Kidney (tissue), 14 donors: ENCODE measurements around the gene SLC25A39. TPM values are rescaled to one million over a fixed set of nuclear protein-coding genes. Genes with fewer than 3 reads are reported as not detected.

ENCODE experiments used
- DNase-seq, 5 donors: peaks; one replicate each; pipeline ENCODE4 v3.0.0-alpha.2; 2013 to 2020
- FAIRE-seq: peaks from 2 replicates; lab custom pipeline; 2012; peaks lifted over from hg19 to GRCh38; lab: Jason Lieb, UNC
- H3K27ac ChIP-seq, 2 donors: one replicate each; pipeline ENCODE4 v1.7.0; 2013; ENCODE audit warnings: low read depth in 2 of 2, low read length in 2 of 2, inconsistent platforms in 1 of 2
- H3K27me3 ChIP-seq: one replicate; pipeline ENCODE4 v1.7.1; 2013; ENCODE audit warnings: low read length, inconsistent platforms; ENCODE audit not compliant: control insufficient read depth, insufficient read depth
- H3K36me3 ChIP-seq, 3 donors: one replicate each; pipeline versions ENCODE4 v1.7.0 to v1.7.1; 2013; ENCODE audit warnings: low read length in 3 of 3, control low read depth in 1 of 3, inconsistent platforms in 1 of 3; ENCODE audit not compliant: insufficient read depth in 3 of 3, control insufficient read depth in 2 of 3
- H3K4me1 ChIP-seq, 3 donors: one replicate each; pipeline versions ENCODE4 v1.7.0 to v1.7.1; 2013; ENCODE audit warnings: low read length in 3 of 3, inconsistent platforms in 1 of 3, low read depth in 1 of 3; ENCODE audit not compliant: control insufficient read depth in 2 of 3, insufficient read depth in 2 of 3
- H3K4me3 ChIP-seq, 3 donors: one replicate each; pipeline versions ENCODE4 v1.7.0 to v1.8.1; 2013; ENCODE audit warnings: low read length in 3 of 3, control low read depth in 1 of 3, inconsistent platforms in 1 of 3
- H3K9ac ChIP-seq, 3 donors: one replicate each; pipeline versions ENCODE4 v1.7.0 to v1.7.1; 2013; ENCODE audit warnings: low read length in 3 of 3, control low read depth in 1 of 3, inconsistent platforms in 1 of 3
- H3K9me3 ChIP-seq, 3 donors: one replicate each; pipeline versions ENCODE4 v1.7.0 to v1.7.1; 2013; ENCODE audit warnings: low read length in 3 of 3, control low read depth in 1 of 3, inconsistent platforms in 1 of 3; ENCODE audit not compliant: control insufficient read depth in 2 of 3, insufficient read depth in 1 of 3
- CTCF ChIP-seq: IDR thresholded peaks from 3 replicates; pipeline ENCODE4 v1.5.1; 2012; ENCODE audit warnings: mild to moderate bottlenecking, moderate library complexity, borderline replicate concordance; ENCODE audit not compliant: insufficient read depth; ENCODE audit errors: extremely low read depth
- intact Hi-C: fragments of 100-400 bp; cut with DNase I; formaldehyde crosslinking; loops from one replicate; pipeline ENCODE4 v1.11.1; 2022
- polyA plus RNA-seq: library from polyadenylated mRNA; stranded (reverse); fragments of 350-450 nt; fragmentation: Illumina TruSeq; extraction: RNeasy Lipid Tissue Mini Kit (QIAGEN cat#74804); gene quantifications from one replicate; pipeline ENCODE4 v1.2.3, GENCODE V29; 2014; ENCODE audit warnings: low read depth, low replicate concordance; ENCODE audit not compliant: insufficient read depth
- total RNA-seq: library from RNA; stranded (reverse); fragmentation: NEBNext Ultra II Directional; extraction: Animal tissue kit (Norgen Biotek cat#: 25700); gene quantifications from one replicate; pipeline ENCODE4 v1.2.1, GENCODE V29; 2021
- donor health status: control.
- donor health status: control.
- donor health status: control.
- donor health status: control.
- donor health status: control.
- donor health status: DM: yes; HTN: yes; CAD: no.
- donor health status: Normal renal cell carcinoma (clear cell type).

The SLC25A39 gene
- total and polyA plus RNA-seq, 2 donors from 2014 or later = 107 to 389 TPM

GRCh38 chr17:44346064-44346844, 21.6 kb upstream of the SLC25A39 start:
- FAIRE-seq (no peak), DNase-seq (no peak)
- Histone ChIP-seq H3K27me3 (no peaks in the 10 kb centered on the region), H3K36me3 (peaks cover 0 to 6% (median 2%) of the 10 kb centered on the region in 3 donors), H3K9ac (peak overlapping the region in 2 of 3 donors; percentile 93 to 99), H3K9me3 (no peaks in the 10 kb centered on the region), H3K4me1 (peaks cover 0 to 13% (median 0%) of the 10 kb centered on the region in 3 donors), H3K4me3 (peak overlapping the region in 2 of 3 donors; percentile 97 to 99), H3K27ac (no peak overlapping the region)
- intact Hi-C loops = no loop called here
- TF ChIP-seq CTCF = no peak

GRCh38 chr17:44345454-44346026, 20.9 kb upstream of the SLC25A39 start:
- peak; percentile 54 for TF ChIP-seq CTCF
- Histone ChIP-seq H3K27ac (peak overlapping the region; percentile 71 to 77), H3K27me3 (no peaks in the 10 kb centered on the region), H3K4me3 (peak overlapping the region; percentile 74 to 99 (median 97)), H3K36me3 (no peaks in the 10 kb centered on the region), H3K9me3 (no peaks in the 10 kb centered on the region), H3K4me1 (peaks cover 0 to 13% (median 0%) of the 10 kb centered on the region in 3 donors), H3K9ac (peak overlapping the region; percentile 46 to 99 (median 93))
- no peak for FAIRE-seq
- intact Hi-C loops = no loop called here
- peak; percentile 77 to 95 (median 87) for DNase-seq

- peak; percentile 92 for FAIRE-seq
- Histone ChIP-seq H3K27ac (peak within 1 kb of the TSS; percentile 71 to 77), H3K9ac (peak within 1 kb of the TSS; percentile 46 to 99 (median 93)), H3K9me3 (no peaks in the 10 kb centered on the region), H3K36me3 (no peaks in the 10 kb centered on the region), H3K4me3 (peak within 1 kb of the TSS; percentile 74 to 99 (median 97)), H3K27me3 (no peaks in the 10 kb centered on the region), H3K4me1 (peaks cover 0 to 13% (median 0%) of the 10 kb centered on the region in 3 donors)
- intact Hi-C loops = no loop called here
- TF ChIP-seq CTCF = peak; percentile 3
- DNase-seq = peak; percentile 96 to 100 (median 98)
Measured at GRCh38 chr17:44344939-44345453, 20.4 kb upstream of the SLC25A39 start, which contains the start of gene GRN. TSS of gene GRN (plus strand) at chr17:44345302. CDS start at chr17:44349165, 3,863 bp downstream.
